ENCODE measurements around the gene GPATCH4. TPM values are rescaled to one million over a fixed set of nuclear protein-coding genes. Genes with fewer than 3 reads are reported as not detected.
A peak's percentile ranks its signal among the peaks of the same experiment; 100 is the strongest.

The GPATCH4 gene
- total and polyA plus RNA-seq, 2 of the 4 experiments (the other 2 are of a cell fraction) = 32.6 to 41.8 TPM

DNA sequence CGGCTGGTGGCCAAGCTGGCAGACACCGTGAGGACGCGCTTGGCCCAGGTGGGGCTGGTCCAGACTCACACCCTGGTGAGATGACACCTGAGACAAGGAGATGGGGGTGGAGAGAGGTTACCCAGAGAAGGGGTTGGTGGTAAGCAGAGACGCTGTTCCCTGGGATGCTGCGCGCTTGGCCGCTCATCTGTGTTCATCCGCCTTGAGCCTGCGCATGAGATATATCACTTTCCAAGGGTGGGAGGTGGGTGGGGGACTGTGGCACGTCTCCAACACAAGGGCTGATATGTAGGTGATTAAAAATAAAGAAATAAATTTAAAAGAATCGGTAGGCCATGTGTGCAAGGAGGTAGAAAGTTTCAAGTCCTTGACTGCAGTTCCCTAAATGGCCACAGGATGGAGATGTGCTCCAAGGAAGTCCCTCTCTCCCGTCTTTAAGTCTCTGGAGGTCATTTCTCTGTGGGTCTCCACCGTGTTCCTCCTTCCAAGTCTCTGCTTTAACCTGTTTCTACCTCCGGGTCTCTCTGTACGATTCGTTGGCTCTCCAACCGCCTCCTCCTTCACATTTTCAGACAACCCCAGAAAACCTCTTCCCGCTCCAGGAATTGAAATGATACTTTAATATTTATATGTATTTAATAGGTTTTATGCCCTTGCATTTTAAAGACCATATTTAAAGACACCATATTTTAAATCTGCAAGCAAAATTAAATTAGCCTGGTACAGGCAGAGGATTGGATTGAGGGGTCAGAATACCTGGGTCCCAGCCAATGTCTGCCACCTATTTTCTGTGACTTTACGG is 17.3 kb downstream of the GPATCH4 start:
- no peak overlapping the region for H3K4ac ChIP-seq (ENCODE audit: low read depth, low read length)
- 68% methylated on average over 10 of the region's 20 CpGs; no CpG with 5 or more reads in 1 of the 2 experiments for WGBS, 2 experiments (ENCODE audit: extremely low coverage in 2 of 2, insufficient read length in 1 of 2)
- H2BK120ac ChIP-seq (ENCODE audit: low read depth, low read length) = no peak overlapping the region
- no peaks in the 10 kb centered on the region for H3K4me1 ChIP-seq (ENCODE audit: control insufficient read depth, insufficient read depth, low read length)
- ATAC-seq (ENCODE audit: low read depth) (peak; percentile 98), DNase-seq (peak; percentile 84)
- intact Hi-C loops (cut with micrococcal nuclease) (loop anchor here (1.0 to 2.0 kb wide), 2 partner anchors 24 to 73 kb away; no protein-coding TSS in a partner anchor), dilution Hi-C loops (cut with HindIII; ENCODE audit: low sequenced_read_pairs, unreplicated experiment) (no loop called here), in situ Hi-C loops (cut with MboI; ENCODE audit: low sequenced_read_pairs) (no loop called here)
- H3K36me3 ChIP-seq (ENCODE audit: control insufficient read depth, insufficient read depth, low read length) = no peaks in the 10 kb centered on the region
- H3K4me3 ChIP-seq (ENCODE audit: insufficient read depth, low read depth, low read length) = no peak overlapping the region
- H2BK15ac ChIP-seq (ENCODE audit: low read depth, low read length) = no peak overlapping the region
- H3K56ac ChIP-seq (ENCODE audit: extremely low read depth, insufficient read depth, low read length) = no peak overlapping the region
- H4K8ac ChIP-seq (ENCODE audit: low read depth in 2 of 2, low read length in 2 of 2) = no peak overlapping the region
- H3K27ac ChIP-seq (ENCODE audit: insufficient read depth, low read length) = no peak overlapping the region
- no peak overlapping the region for H2AK5ac ChIP-seq (ENCODE audit: low read depth, low read length)
- H3K4me2 ChIP-seq (ENCODE audit: low read depth, low read length) = no peak overlapping the region
- no peak overlapping the region for H2AK9ac ChIP-seq (replicated peaks; ENCODE audit: low read depth, low read length, poor library complexity)
- no peaks in the 10 kb centered on the region for H4K20me1 ChIP-seq (ENCODE audit: insufficient read depth, low read length)
- H3K23ac ChIP-seq (ENCODE audit: low read depth, low read length) = no peak overlapping the region
- H3K9me1 ChIP-seq (ENCODE audit: insufficient read depth, low read length) = no peaks in the 10 kb centered on the region
- CTCF ChIA-PET = no interaction called here
- peak overlapping the region; percentile 9 for H2AFZ ChIP-seq (replicated peaks; ENCODE audit: low read length, poor library complexity)
- no peaks in the 10 kb centered on the region for H3K9me3 ChIP-seq (ENCODE audit: control insufficient read depth, insufficient read depth, low read length)
- no peak overlapping the region for H3K18ac ChIP-seq (ENCODE audit: low read depth, low read length)
- no peak overlapping the region for H4K5ac ChIP-seq (ENCODE audit: low read depth, low read length)
- BruUV-seq (replicated peaks) = no TSS peak
- no peak overlapping the region for H3K9ac ChIP-seq (ENCODE audit: low read depth, low read length)
- H3K27me3 ChIP-seq (ENCODE audit: control insufficient read depth, insufficient read depth, low read length) = peaks cover 18% of the 10 kb centered on the region
- H3K79me1 ChIP-seq (ENCODE audit: low read depth in 1 of 2, low read length in 2 of 2) = no peaks in the 10 kb centered on the region
- no peak overlapping the region for H4K91ac ChIP-seq (ENCODE audit: insufficient read depth, low read depth, low read length)
- H3K14ac ChIP-seq (replicated peaks; ENCODE audit: low read depth, low read length) = no peak overlapping the region
- H2BK5ac ChIP-seq (ENCODE audit: low read depth, low read length, poor library complexity, severe bottlenecking) = no peak overlapping the region
- no peak overlapping the region for H2BK20ac ChIP-seq (ENCODE audit: low read depth, low read length)
- POLR2A ChIA-PET (ENCODE audit: unreplicated experiment) = no interaction called here
- TF ChIP-seq POLR2A (IDR thresholded peaks at IDR 0.05; ENCODE audit: low read depth, low read length) (no peak), RAD21 (IDR thresholded peaks at IDR 0.05; ENCODE audit: low read length) (peak; percentile 90), FOS (IDR thresholded peaks at IDR 0.05; ENCODE audit: low read depth, low read length) (no peak), RFX5 (IDR thresholded peaks at IDR 0.05; ENCODE audit: low read depth, low read length) (no peak), MAFK (IDR thresholded peaks at IDR 0.05; ENCODE audit: low read depth, low read length) (no peak), NFE2L2 (IDR thresholded peaks at IDR 0.05; ENCODE audit: low read depth, low read length) (no peak), SMC3 (IDR thresholded peaks at IDR 0.05; ENCODE audit: low read depth, low read length) (peak; percentile 82), MXI1 (IDR thresholded peaks at IDR 0.05; ENCODE audit: borderline replicate concordance, low read depth, low read length) (no peak), CEBPB (IDR thresholded peaks at IDR 0.05; ENCODE audit: low read depth, low read length) (no peak), BHLHE40 (IDR thresholded peaks at IDR 0.05; ENCODE audit: low read depth, low read length) (no peak), RCOR1 (IDR thresholded peaks at IDR 0.05; ENCODE audit: insufficient replicate concordance, low read length) (no peak), MAZ (IDR thresholded peaks at IDR 0.05; ENCODE audit: borderline replicate concordance, low read depth, low read length) (no peak)
- TF ChIP-seq, protein P1, sequence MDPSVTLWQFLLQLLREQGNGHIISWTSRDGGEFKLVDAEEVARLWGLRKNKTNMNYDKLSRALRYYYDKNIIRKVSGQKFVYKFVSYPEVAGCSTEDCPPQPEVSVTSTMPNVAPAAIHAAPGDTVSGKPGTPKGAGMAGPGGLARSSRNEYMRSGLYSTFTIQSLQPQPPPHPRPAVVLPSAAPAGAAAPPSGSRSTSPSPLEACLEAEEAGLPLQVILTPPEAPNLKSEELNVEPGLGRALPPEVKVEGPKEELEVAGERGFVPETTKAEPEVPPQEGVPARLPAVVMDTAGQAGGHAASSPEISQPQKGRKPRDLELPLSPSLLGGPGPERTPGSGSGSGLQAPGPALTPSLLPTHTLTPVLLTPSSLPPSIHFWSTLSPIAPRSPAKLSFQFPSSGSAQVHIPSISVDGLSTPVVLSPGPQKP (IDR thresholded peaks at IDR 0.05; ENCODE audit: borderline replicate concordance, low read depth, low read length) = no peak
- TF ChIP-seq, protein P2, sequence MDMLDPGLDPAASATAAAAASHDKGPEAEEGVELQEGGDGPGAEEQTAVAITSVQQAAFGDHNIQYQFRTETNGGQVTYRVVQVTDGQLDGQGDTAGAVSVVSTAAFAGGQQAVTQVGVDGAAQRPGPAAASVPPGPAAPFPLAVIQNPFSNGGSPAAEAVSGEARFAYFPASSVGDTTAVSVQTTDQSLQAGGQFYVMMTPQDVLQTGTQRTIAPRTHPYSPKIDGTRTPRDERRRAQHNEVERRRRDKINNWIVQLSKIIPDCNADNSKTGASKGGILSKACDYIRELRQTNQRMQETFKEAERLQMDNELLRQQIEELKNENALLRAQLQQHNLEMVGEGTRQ (IDR thresholded peaks at IDR 0.05; ENCODE audit: low read depth, low read length) = no peak
- TF ChIP-seq, protein P3, sequence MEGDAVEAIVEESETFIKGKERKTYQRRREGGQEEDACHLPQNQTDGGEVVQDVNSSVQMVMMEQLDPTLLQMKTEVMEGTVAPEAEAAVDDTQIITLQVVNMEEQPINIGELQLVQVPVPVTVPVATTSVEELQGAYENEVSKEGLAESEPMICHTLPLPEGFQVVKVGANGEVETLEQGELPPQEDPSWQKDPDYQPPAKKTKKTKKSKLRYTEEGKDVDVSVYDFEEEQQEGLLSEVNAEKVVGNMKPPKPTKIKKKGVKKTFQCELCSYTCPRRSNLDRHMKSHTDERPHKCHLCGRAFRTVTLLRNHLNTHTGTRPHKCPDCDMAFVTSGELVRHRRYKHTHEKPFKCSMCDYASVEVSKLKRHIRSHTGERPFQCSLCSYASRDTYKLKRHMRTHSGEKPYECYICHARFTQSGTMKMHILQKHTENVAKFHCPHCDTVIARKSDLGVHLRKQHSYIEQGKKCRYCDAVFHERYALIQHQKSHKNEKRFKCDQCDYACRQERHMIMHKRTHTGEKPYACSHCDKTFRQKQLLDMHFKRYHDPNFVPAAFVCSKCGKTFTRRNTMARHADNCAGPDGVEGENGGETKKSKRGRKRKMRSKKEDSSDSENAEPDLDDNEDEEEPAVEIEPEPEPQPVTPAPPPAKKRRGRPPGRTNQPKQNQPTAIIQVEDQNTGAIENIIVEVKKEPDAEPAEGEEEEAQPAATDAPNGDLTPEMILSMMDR (conservative IDR thresholded peaks at IDR 0.05; ENCODE audit: low read depth, low read length) = peak; percentile 92

Data from IMR-90 (cell line).